ENCODE results near the gene STAB2. TPM values are rescaled to one million over a fixed set of nuclear protein-coding genes. Genes with fewer than 3 reads are reported as not detected.

The STAB2 gene
- total RNA-seq, 1 donor = not detected

DNA sequence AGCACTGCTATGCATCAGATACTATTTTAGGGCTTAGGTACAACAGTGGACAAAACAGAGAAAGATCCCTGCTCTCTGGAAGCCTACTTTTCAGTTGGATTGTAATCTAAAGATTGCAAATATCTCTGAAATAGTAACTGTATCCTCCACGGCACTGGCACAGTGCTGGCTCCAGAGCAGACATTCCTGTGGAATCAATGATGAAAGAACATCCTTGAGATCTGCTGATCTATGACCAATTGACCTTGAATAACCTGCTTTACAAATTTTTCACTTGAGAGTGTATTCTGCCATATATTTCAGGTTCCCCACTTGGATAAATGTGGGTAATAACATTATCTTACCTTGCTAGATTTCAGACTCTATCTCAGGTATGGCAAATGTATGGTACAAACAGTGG lies 3.2 kb downstream of the STAB2 start:
- no peak for DNase-seq (ENCODE audit: insufficient read length, low spot score, missing footprints)
- Histone ChIP-seq H3K9me3 (ENCODE audit: low read depth, low read length) (no peaks in the 10 kb centered on the region), H4K20me1 (ENCODE audit: insufficient read depth, low read length) (no peaks in the 10 kb centered on the region), H3K79me2 (ENCODE audit: insufficient read depth, low read length) (no peaks in the 10 kb centered on the region), H3K36me3 (ENCODE audit: insufficient read depth, low read length) (no peaks in the 10 kb centered on the region), H3K27ac (ENCODE audit: low read depth, low read length) (no peak overlapping the region), H3K27me3 (ENCODE audit: insufficient read depth, low read length) (peaks cover 9% of the 10 kb centered on the region), H3K4me1 (ENCODE audit: insufficient read depth, low read length) (no peaks in the 10 kb centered on the region), H3K4me3 (ENCODE audit: insufficient read depth, low read length) (no peak overlapping the region), H3K4me2 (ENCODE audit: insufficient read depth, low read length) (no peak overlapping the region), H2AFZ (ENCODE audit: low read length) (no peak overlapping the region)
- TF ChIP-seq, protein P1, sequence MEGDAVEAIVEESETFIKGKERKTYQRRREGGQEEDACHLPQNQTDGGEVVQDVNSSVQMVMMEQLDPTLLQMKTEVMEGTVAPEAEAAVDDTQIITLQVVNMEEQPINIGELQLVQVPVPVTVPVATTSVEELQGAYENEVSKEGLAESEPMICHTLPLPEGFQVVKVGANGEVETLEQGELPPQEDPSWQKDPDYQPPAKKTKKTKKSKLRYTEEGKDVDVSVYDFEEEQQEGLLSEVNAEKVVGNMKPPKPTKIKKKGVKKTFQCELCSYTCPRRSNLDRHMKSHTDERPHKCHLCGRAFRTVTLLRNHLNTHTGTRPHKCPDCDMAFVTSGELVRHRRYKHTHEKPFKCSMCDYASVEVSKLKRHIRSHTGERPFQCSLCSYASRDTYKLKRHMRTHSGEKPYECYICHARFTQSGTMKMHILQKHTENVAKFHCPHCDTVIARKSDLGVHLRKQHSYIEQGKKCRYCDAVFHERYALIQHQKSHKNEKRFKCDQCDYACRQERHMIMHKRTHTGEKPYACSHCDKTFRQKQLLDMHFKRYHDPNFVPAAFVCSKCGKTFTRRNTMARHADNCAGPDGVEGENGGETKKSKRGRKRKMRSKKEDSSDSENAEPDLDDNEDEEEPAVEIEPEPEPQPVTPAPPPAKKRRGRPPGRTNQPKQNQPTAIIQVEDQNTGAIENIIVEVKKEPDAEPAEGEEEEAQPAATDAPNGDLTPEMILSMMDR (IDR thresholded peaks at IDR 0.05; ENCODE audit: extremely low read depth, low read depth, low read length) = no peak

DNA sequence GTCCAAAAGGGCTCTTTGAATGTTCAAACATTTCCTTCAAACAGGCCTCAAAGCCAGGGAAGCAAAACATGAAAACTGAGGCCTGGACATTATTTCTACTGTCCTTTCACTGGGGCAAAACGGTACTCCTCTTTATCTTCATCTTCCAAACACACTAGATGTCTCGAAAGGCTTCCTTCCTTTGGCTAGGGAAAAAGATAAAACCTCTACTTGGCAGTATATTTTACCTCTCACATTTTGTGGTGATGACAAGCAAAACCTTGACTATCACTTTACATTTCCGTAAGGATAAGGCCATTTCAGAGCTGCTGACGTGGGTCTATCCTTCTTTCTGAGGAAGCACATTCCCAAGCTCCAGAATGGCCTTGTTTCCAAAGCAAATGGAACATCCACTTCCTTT lies 9.9 kb downstream of the STAB2 start:
- DNase-seq (ENCODE audit: insufficient read length, low spot score, missing footprints) = no peak
- Histone ChIP-seq H3K27ac (ENCODE audit: low read depth, low read length) (no peak overlapping the region), H3K27me3 (ENCODE audit: insufficient read depth, low read length) (no peaks in the 10 kb centered on the region), H3K9me3 (ENCODE audit: low read depth, low read length) (no peaks in the 10 kb centered on the region), H3K4me1 (ENCODE audit: insufficient read depth, low read length) (no peaks in the 10 kb centered on the region), H3K36me3 (ENCODE audit: insufficient read depth, low read length) (no peaks in the 10 kb centered on the region), H3K4me2 (ENCODE audit: insufficient read depth, low read length) (no peak overlapping the region), H3K4me3 (ENCODE audit: insufficient read depth, low read length) (no peak overlapping the region), H3K79me2 (ENCODE audit: insufficient read depth, low read length) (no peaks in the 10 kb centered on the region), H2AFZ (ENCODE audit: low read length) (no peak overlapping the region), H4K20me1 (ENCODE audit: insufficient read depth, low read length) (no peaks in the 10 kb centered on the region)
- TF ChIP-seq, protein P1 (IDR thresholded peaks at IDR 0.05; ENCODE audit: extremely low read depth, low read depth, low read length) = no peak

DNA sequence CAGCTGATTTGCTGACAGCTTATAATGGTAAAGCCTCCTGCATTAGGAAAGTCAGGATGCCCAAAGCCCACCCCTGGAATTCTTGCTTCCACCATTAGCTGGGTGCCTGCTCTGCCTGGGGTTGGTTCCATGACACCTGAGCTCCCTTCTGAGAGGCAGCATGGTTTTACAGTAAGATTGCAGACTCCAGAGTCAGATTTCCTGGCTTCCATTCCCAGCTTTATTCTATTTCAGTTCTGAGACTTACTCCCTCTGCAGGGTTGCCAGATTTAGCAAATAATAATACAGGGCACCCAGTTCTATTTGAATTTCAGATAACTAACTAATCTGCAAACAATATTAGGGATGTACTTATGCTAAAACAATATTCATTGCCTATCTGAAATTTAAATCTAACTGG lies 12.2 kb downstream of the STAB2 start:
- no peak overlapping the region for H3K4me2 ChIP-seq (ENCODE audit: insufficient read depth, low read length)
- no peaks in the 10 kb centered on the region for H3K36me3 ChIP-seq (ENCODE audit: insufficient read depth, low read length)
- no peak for DNase-seq (ENCODE audit: insufficient read length, low spot score, missing footprints)
- no peak overlapping the region for H3K4me3 ChIP-seq (ENCODE audit: insufficient read depth, low read length)
- H4K20me1 ChIP-seq (ENCODE audit: insufficient read depth, low read length) = no peaks in the 10 kb centered on the region
- no peaks in the 10 kb centered on the region for H3K27me3 ChIP-seq (ENCODE audit: insufficient read depth, low read length)
- TF ChIP-seq, protein P1 (IDR thresholded peaks at IDR 0.05; ENCODE audit: extremely low read depth, low read depth, low read length) = no peak
- no peaks in the 10 kb centered on the region for H3K9me3 ChIP-seq (ENCODE audit: low read depth, low read length)
- no peaks in the 10 kb centered on the region for H3K4me1 ChIP-seq (ENCODE audit: insufficient read depth, low read length)
- no peaks in the 10 kb centered on the region for H3K79me2 ChIP-seq (ENCODE audit: insufficient read depth, low read length)
- H2AFZ ChIP-seq (ENCODE audit: low read length) = no peak overlapping the region
- no peak overlapping the region for H3K27ac ChIP-seq (ENCODE audit: low read depth, low read length)

DNA sequence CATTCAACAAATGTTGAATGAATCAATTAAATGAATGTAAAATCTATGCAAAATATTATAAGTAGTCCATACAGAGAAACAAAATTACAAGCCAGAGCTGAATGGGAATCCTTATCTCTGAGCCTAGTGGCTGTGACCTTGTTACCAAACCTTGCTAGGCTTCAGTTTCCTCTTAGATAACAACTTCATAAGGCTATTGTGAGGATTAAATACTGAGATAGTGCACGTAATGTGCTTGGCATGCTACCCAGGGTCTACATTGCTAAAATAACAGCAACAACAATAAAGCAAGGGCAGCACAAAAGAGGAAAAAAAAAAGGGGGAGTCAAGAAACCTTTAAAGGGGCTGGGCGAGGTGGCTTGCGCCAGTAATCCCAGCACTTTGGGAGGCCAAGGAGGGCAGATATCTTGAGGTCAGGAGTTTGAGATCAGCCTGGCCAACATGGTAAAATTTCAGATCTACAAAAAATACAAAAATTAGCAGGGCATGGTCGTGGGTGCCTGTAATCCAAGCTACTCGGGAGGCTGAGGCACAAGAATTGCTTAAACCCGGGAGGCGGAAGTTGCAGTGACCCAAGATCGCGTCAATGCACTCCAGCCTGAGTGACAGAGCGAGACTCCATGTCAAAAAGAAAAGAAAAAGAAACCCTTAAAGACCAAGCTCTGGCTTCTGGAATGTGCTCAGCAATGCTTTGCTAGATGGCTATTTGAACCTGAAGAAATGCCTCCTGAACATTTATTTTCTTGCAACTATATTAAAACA lies 14.1 kb downstream of the STAB2 start:
- H3K27me3 ChIP-seq (ENCODE audit: insufficient read depth, low read length) = no peaks in the 10 kb centered on the region
- H3K36me3 ChIP-seq (ENCODE audit: insufficient read depth, low read length) = no peaks in the 10 kb centered on the region
- no peak overlapping the region for H3K4me2 ChIP-seq (ENCODE audit: insufficient read depth, low read length)
- no peaks in the 10 kb centered on the region for H3K79me2 ChIP-seq (ENCODE audit: insufficient read depth, low read length)
- TF ChIP-seq, protein P1 (IDR thresholded peaks at IDR 0.05; ENCODE audit: extremely low read depth, low read depth, low read length) = no peak
- H4K20me1 ChIP-seq (ENCODE audit: insufficient read depth, low read length) = no peaks in the 10 kb centered on the region
- no peak for DNase-seq (ENCODE audit: insufficient read length, low spot score, missing footprints)
- H3K9me3 ChIP-seq (ENCODE audit: low read depth, low read length) = no peaks in the 10 kb centered on the region
- no peaks in the 10 kb centered on the region for H3K4me1 ChIP-seq (ENCODE audit: insufficient read depth, low read length)
- H2AFZ ChIP-seq (ENCODE audit: low read length) = no peak overlapping the region
- H3K27ac ChIP-seq (ENCODE audit: low read depth, low read length) = no peak overlapping the region
- H3K4me3 ChIP-seq (ENCODE audit: insufficient read depth, low read length) = no peak overlapping the region
